ENCODE measurements around the gene TMEM255B. TPM values are rescaled to one million over a fixed set of nuclear protein-coding genes. Genes with fewer than 3 reads are reported as not detected.

TMEM255B gene
- total RNA-seq, 1 experiment from 2014 or later: not detected

DNA sequence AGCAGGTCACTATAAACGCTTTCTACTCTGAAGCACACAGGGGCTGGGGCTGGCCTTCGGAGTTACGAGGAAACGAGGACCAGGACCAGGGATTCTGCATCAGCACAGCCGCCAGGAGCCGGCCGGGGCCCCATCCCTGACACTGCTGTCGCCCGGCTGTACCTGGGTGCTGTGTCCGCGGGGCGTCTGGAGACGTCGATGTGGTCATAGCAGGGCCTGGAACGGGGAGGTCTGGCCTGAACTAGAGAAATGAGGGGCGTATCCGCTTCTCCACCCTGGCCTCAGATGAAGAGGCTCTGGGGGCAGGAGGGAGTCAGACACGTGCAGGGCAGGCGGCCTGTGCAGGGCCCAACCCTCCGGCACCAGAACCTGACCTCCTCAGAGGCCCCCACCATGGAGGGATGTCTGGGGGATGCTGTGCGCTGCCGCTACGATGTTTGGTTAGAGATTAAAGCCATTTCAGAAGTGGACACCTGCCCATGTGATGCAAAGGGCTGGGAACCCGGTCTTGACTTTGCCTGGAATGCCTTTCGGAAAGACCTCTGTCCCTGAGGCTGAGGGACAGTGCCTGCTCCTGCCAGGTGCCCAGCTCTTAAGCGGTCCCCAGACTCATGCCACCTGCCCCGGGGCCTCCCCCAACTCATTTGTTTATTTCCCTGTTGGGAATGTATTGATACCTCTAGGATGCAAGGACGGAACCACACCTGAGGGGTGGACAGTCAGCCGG, 83.5 kb downstream of the TMEM255B start:
- H3K4me1 Mint-ChIP-seq (ENCODE audit: low read depth, unreplicated experiment): peaks cover 6% of the 10 kb centered on the region
- intact Hi-C loops (cut with micrococcal nuclease; ENCODE audit: unreplicated experiment): no loop called here
- no TSS peak for BruUV-seq (replicated peaks)
- CTCF ChIA-PET: no interaction called here
- no peaks in the 10 kb centered on the region for H3K9me3 Mint-ChIP-seq (ENCODE audit: low read depth, unreplicated experiment)
- no peaks in the 10 kb centered on the region for H3K36me3 Mint-ChIP-seq (ENCODE audit: insufficient read depth, unreplicated experiment)
- no peak overlapping the region for H3K4me3 Mint-ChIP-seq (ENCODE audit: low read depth, unreplicated experiment)
- TF ChIP-seq, protein P1, sequence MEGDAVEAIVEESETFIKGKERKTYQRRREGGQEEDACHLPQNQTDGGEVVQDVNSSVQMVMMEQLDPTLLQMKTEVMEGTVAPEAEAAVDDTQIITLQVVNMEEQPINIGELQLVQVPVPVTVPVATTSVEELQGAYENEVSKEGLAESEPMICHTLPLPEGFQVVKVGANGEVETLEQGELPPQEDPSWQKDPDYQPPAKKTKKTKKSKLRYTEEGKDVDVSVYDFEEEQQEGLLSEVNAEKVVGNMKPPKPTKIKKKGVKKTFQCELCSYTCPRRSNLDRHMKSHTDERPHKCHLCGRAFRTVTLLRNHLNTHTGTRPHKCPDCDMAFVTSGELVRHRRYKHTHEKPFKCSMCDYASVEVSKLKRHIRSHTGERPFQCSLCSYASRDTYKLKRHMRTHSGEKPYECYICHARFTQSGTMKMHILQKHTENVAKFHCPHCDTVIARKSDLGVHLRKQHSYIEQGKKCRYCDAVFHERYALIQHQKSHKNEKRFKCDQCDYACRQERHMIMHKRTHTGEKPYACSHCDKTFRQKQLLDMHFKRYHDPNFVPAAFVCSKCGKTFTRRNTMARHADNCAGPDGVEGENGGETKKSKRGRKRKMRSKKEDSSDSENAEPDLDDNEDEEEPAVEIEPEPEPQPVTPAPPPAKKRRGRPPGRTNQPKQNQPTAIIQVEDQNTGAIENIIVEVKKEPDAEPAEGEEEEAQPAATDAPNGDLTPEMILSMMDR (IDR thresholded peaks at IDR 0.05; ENCODE audit: unreplicated experiment): no peak
- H3K27ac Mint-ChIP-seq (ENCODE audit: unreplicated experiment): no peak overlapping the region
- no peak for DNase-seq
- peaks cover 7% of the 10 kb centered on the region for H3K27me3 Mint-ChIP-seq (ENCODE audit: unreplicated experiment)

GRCh38 chr13:113843063-113843654, 84.1 kb downstream of the TMEM255B start:
- H3K4me3 Mint-ChIP-seq (ENCODE audit: low read depth, unreplicated experiment): no peak overlapping the region
- CTCF ChIA-PET: no interaction called here
- H3K27ac Mint-ChIP-seq (ENCODE audit: unreplicated experiment): no peak overlapping the region
- no peaks in the 10 kb centered on the region for H3K4me1 Mint-ChIP-seq (ENCODE audit: low read depth, unreplicated experiment)
- no TSS peak for BruUV-seq (replicated peaks)
- no peaks in the 10 kb centered on the region for H3K9me3 Mint-ChIP-seq (ENCODE audit: low read depth, unreplicated experiment)
- H3K27me3 Mint-ChIP-seq (ENCODE audit: unreplicated experiment): peaks cover 7% of the 10 kb centered on the region
- no peak for DNase-seq
- H3K36me3 Mint-ChIP-seq (ENCODE audit: insufficient read depth, unreplicated experiment): no peaks in the 10 kb centered on the region
- TF ChIP-seq, protein P1 (IDR thresholded peaks at IDR 0.05; ENCODE audit: unreplicated experiment): no peak
- intact Hi-C loops (cut with micrococcal nuclease; ENCODE audit: unreplicated experiment): no loop called here

GRCh38 chr13:113843864-113844556, 85.0 kb downstream of the TMEM255B start:
- BruUV-seq (replicated peaks): no TSS peak
- DNase-seq: no peak
- no peaks in the 10 kb centered on the region for H3K36me3 Mint-ChIP-seq (ENCODE audit: insufficient read depth, unreplicated experiment)
- no peak overlapping the region for H3K27ac Mint-ChIP-seq (ENCODE audit: unreplicated experiment)
- H3K4me1 Mint-ChIP-seq (ENCODE audit: low read depth, unreplicated experiment): no peaks in the 10 kb centered on the region
- H3K4me3 Mint-ChIP-seq (ENCODE audit: low read depth, unreplicated experiment): no peak overlapping the region
- H3K27me3 Mint-ChIP-seq (ENCODE audit: unreplicated experiment): peaks cover 7% of the 10 kb centered on the region
- intact Hi-C loops (cut with micrococcal nuclease; ENCODE audit: unreplicated experiment): no loop called here
- TF ChIP-seq, protein P1 (IDR thresholded peaks at IDR 0.05; ENCODE audit: unreplicated experiment): no peak
- no peaks in the 10 kb centered on the region for H3K9me3 Mint-ChIP-seq (ENCODE audit: low read depth, unreplicated experiment)
- CTCF ChIA-PET: no interaction called here

DNA sequence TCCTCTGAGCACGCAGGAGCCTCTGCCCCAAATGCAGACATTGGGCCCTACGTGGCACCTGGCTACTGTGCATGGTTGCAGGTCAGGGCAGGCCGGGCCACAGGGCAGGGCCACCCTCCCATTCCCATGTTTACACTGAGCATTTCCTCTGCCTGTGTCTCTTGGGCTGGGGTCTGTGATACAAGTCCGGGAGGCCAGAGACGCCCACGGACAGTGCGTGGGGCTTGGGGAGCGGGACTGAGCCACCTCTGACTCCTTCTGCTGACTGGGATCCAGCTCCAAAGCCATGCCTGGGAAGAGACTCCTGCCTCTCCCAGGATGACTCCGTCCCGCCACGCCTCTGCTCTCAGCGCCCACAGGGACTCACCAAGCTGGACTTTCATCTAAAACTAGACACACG, 86.0 kb downstream of the TMEM255B start:
- CTCF ChIA-PET: no interaction called here
- intact Hi-C loops (cut with micrococcal nuclease; ENCODE audit: unreplicated experiment): no loop called here
- Mint-ChIP-seq H3K36me3 (ENCODE audit: insufficient read depth, unreplicated experiment) (no peaks in the 10 kb centered on the region), H3K27ac (ENCODE audit: unreplicated experiment) (no peak overlapping the region), H3K4me1 (ENCODE audit: low read depth, unreplicated experiment) (no peaks in the 10 kb centered on the region), H3K4me3 (ENCODE audit: low read depth, unreplicated experiment) (no peak overlapping the region), H3K27me3 (ENCODE audit: unreplicated experiment) (peaks cover 7% of the 10 kb centered on the region), H3K9me3 (ENCODE audit: low read depth, unreplicated experiment) (no peaks in the 10 kb centered on the region)
- DNase-seq: no peak
- TF ChIP-seq, protein P1 (IDR thresholded peaks at IDR 0.05; ENCODE audit: unreplicated experiment): no peak
- no TSS peak for BruUV-seq (replicated peaks)
